GM18505 (cell line): ENCODE data around the gene EFTUD2.
"Not testable (repeated sequence)": the region's sequence is repeated elsewhere in the genome, so short reads cannot be mapped to it uniquely, and the experiment has no call there.

Experiments used
- ATAC-seq: cut with Tn5 transposase; IDR thresholded peaks from one replicate; pipeline ENCODE4 v1.9.1; 2021; ENCODE audit not compliant: unreplicated experiment
- POLR2A ChIP-seq: IDR thresholded peaks from 4 replicates; pipeline ENCODE4 v1.6.1; 2011; ENCODE audit warnings: borderline replicate concordance; ENCODE audit not compliant: insufficient read depth, insufficient read length; ENCODE audit errors: extremely low read depth

Gene EFTUD2

DNA sequence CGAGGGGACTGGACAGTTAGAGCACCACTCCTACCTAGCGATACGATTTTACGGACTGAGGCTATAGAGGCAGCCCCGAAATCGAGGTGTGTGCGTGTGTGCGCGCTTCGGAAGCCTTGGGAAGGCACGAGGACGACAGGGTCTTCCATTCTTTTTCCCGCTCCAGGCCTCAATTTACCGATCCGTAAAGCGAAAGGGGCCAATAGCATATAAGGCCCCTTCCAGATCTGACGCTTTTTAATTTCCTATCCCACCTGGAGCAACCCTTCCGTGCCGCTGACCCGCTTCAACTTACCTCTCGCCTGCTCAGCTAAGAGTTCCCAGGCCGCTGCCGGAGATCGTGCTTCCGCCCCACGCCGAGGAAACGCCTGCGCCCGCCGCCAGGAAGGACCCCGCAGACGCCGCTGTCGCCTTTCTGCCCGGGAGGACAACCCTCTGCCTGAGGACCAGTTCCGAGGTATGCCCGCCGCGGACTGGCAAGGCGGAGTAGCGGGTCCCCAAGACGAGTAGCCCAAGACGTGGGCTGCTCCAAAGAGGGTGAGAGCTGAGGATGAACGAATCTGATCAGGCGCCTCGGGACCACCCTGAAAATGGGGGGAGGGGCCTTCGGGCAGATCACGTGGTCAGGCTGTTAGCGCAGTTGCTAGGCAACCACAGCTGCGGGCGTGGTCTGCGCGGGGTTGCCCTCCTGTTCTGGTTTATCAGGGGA is at the start of gene EFTUD2:
TSS of gene EFTUD2 (minus strand) at position 372 of the 709 bp plus-strand sequence. CDS start 4,924 bp downstream, outside the sequence.
- TF ChIP-seq POLR2A, result peak; percentile 87
- ATAC-seq, result peak; percentile 77

DNA sequence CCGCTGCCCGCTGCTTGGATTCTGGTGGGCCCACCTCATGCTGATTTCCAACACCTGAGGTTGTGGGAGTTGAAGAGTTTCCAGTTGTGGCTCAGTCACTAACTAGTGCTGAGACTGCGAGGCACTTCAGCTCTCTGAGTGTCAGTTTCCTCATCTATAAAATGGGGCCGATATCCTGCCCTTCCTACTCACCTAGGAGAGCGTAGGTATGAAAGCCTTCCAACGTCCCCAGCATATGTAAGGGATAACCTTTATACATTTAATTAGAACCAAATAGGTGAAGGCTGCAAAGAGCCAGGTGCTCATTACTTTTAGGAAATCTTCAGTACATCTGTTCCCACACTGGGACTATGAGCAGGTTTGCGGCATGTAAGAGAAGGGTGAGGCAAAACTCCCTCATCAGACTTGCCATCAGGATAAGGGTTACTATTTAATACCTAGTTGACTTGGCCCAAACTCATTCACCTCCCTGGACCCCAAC is 49.1 kb upstream of the EFTUD2 start:
- TF ChIP-seq POLR2A, result no peak
- no peak for ATAC-seq

DNA sequence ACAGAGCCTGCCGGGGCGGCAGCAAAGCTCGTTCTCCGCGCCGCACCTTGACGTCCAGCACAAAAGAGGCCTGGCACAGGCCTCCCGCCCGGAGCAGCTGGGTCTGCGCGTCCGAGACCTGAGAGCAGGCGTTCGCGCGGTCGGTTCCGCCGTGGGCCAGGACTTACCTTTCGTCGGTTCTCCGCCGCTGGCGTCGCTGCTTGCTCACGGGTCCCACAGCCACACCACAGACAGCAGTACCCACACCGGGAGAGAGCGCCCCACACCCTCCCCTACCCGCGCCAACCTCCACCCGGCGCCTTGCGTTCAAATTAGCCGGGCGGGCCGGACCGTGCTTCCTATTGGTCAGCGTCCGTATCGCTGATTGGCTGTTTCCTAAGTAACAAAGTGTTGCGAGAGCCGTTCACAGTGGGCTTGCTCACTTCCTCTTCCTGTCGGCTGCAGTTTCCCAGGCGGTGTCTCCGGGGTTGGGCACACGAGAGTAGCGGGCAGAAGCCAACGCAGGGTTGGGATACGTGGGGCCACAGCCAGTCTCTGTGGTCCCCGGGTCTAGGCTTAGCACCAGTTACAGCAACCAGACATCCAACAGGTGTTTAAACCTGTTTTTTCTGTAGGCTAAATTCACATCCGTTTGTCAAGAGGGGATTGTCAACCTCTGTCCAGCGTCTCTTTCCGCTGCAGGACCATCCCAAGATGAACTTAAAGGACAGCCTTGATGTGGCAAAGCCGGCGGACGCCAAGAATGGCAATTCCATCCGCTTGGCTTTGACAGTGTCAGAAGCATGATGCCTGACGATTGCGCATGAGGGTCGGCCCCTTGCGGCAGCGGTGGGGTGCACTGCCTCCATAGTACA is 48.4 kb upstream of the EFTUD2 start, which contains the start of gene KIF18B:
TSS of gene KIF18B (minus strand) at position 313 of the 854 bp plus-strand sequence. CDS start 11,429 bp downstream, outside the sequence.
- peak; percentile 91 for ATAC-seq
- TF ChIP-seq POLR2A, result peak; percentile 96

DNA sequence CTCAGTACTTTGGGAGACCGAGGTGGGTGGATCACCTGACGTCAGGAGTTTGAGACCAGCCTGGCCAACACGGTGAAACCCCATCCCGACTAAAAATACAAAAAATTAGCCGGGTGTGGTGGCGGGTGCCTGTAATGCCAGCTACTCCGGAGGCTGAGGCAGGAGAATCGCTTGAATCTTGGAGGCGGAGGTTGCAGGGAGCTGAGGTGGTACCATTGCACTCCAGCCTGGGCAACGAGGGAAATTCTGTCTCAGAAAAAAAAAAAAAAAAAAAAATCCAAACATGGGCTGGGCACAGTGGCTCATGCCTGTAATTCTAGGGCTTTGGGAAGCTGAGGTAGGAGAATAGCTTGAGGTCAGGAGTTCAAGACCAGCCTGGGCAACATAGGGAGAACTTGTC is 46.4 kb upstream of the EFTUD2 start:
- ATAC-seq, result not testable (repeated sequence)

DNA sequence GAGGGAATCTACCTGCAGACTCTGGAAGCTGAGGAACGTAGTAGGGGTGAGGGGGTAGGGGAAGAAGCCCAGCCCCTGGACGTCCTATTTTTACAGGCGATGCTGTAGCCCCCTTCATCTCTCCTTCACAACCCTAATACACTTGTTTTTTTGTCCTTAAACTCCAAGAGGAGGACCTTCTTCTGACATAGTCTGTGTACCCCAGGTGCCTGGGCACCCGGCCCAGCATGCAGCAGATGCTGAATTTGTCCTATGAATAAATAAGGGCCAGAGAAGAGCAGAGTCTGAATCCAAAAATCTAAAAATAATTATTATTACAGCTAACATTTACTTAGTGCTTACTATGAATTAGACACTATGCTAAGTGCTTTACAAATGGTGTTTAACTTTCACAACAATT is 43.2 kb upstream of the EFTUD2 start:
- no peak for ATAC-seq
- no peak for TF ChIP-seq POLR2A

DNA sequence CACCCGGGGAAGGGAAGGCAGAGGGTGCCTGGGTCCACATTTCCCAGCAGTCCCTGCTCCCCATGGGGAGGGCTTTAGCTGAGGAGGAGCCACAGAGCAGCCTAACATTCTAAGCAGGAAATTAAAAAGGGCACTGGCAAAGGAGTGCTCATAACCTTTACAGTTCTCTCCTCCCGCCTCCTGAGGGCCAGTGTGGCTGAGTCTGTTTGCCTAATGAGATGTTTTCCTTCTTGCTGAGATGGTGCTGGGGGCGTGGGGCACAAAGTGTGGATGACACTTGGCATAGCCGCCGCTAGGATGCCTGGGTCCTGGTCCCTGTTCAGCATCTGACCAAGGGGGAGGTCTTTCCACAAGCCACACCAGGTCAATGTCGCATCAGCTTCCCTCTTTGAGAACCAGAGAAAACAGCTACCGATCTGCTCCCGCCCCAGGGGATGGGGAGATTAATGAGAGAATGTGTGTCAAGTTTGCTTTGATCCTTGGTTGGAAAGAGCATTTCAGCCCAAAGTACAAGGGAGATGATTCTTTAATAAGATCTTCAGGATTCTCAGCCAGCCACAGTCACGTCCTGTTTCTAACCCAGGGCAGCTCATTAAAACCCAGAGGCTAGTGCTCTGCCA is 42.6 kb upstream of the EFTUD2 start:
- ATAC-seq, result no peak
- TF ChIP-seq POLR2A, result no peak

DNA sequence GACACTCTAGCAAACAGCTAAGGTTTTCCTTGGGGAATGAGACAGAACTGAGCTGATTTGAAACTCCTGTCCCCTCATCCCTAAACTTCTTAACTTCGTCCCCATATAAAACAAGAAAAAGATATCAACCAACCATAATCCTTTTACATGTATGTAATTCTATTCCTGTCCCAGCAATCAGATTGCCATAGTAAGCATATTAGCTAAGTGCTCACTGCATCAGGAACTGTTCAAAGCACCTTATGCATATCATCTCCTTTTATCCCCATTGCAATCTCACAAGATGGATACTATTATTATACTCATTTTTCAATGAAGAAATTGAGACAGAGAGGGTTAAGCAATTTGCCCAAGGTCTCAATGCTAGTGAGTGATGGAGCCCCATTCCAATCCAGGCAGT is 41.5 kb upstream of the EFTUD2 start:
- TF ChIP-seq POLR2A, result no peak
- no peak for ATAC-seq

DNA sequence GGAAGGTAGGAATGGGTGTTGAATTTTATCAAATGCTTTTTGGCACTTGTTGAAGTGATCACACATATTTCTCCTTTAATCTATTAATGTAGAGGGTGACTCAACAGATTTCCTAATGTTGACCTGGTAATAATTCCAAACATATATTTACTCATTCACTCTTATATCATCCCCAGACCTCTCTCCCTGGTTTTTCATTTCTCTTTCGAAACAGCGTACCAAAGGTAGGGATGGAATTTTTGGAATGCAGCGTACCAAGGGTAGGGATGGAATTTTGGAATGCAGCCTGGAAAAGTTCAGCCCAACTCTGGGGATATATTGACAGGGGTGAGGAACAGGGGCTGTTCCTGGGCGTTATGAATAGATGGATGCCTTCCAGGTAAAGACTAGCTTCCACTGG is 41.1 kb upstream of the EFTUD2 start:
- no peak for ATAC-seq
- no peak for TF ChIP-seq POLR2A

DNA sequence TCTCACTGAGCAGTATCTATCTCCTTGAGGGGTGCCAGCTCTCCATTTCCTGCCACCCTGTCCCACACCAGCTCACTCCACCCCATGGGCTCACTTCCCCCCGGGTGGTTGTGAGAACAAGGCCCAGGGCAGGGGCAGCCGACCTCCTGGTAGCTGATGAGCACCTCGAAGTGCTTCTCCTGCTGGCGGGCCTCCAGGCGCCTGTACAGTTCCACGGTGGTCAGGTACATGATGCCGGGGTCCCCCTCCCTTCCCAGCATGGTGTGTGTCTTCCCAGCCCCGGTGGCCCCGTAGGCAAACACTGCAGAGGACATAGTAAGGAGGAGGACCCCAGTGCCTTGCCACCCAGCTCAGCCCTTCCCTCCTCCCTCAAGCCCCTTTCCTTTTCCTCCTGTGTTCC is 35.9 kb upstream of the EFTUD2 start:
- no peak for ATAC-seq
- no peak for TF ChIP-seq POLR2A

DNA sequence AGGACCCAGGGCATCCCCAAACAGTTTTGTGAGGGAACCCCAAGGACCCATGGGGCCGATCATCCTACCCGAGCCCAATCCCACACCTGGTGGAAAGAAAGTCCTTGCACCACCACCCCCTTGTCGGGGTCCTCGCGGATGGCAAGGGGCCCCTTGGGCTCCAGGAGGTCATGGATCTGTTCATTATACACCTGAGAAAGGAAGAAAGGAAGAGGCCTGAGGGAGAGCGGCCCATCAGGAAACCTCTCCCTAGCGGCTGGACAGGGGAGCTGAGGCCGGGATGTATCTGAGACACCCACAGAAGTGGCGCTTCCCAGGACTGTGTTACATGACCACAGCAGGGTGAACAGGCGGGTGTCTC is 35.5 kb upstream of the EFTUD2 start:
- TF ChIP-seq POLR2A, result no peak
- no peak for ATAC-seq

DNA sequence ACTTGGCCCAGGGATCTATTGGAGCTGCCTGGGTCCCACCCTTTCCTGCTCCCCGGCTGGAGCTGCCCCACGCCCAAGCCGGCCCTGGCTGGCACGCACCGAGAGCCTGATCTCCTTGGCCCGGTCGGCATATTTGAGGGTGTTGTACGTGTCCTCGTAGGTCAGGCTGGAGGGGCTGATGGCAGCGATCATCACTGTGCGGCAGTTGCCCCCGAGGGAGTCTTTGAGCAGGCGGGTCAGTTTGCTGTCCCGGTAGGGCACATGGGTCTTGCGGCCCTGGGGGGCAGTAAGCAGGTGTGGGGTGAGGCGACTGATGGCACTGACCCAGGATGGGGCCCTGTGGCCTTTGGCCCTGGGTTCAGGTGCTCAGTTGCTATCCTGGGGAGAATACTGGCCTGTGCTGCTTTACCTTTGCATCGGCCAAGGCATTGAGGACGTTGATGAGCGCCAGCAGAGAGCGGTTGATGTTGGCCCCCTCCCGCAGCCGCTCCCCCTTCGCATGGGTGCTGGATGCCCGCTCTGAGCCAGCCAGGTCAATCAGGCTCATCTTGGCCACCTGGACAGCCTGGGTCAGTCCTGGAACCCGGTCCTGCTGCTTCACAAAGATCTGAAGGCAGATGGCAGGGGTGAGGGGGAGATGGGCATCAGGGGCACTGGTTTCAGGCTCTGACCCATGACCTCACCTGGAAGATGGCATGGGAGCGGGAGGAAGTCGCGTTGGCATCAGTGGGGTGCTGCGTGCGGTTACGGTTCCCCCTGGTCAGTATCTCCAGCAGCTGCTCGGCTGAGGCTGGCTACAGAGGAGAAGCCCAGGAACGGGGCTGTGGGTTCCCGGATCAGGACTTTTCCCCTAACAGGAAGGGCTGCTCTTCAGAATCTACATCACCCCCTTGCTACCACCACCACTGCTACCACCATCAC is 34.8 kb upstream of the EFTUD2 start:
- TF ChIP-seq POLR2A, result no peak
- ATAC-seq, result no peak

DNA sequence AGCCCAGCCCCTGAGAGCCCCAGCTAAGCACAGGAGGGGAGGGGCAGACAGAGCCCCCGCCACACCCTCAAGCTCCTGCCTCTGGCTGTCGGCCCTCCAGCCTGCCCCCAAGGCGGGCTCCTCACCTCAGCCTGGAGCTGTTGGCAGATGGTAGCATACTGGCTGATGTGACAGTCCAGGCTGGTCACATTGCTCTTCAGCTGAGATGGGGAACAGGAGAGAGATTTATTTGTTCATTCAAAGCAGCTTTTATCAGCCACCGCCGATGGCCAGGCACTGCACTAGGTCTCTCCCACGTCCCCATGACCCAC is 33.5 kb upstream of the EFTUD2 start:
- ATAC-seq, result no peak
- no peak for TF ChIP-seq POLR2A
